ENCODE results near the gene KCNMA1.
"Not testable (repeated sequence)": the region's sequence is repeated elsewhere in the genome, so short reads cannot be mapped to it uniquely, and the experiment has no call there.

Gene KCNMA1

DNA sequence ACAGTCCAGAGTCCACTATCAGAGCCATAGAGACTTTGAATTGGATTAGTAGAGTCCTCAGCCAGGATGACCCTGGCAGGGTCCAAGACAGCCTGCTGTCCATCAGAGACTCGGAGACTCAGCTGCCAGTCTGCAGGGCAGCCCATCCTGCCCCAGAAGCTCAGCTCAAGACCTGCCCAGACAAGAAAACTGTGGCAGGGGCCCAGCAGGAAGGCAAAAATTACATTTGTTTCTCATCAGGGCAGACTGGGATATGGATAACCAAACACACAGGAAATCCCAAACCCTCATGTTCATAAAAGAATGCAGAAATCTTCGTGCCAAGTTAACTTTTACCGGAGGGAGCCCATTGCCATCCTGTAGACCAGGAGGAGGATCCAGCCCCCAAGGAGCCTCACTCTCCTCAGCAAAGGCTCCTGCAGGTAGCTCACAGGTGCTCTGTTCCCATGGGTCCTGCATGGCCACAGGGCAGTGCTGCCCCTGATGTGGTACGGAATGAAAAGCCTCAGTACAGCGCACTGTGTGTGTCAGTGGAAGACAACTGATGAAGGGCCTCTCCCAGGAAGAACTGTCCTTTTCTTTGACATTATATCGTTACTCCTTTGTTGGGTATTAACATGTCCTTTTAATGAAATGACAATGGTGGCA lies 222.2 kb downstream of the KCNMA1 start:
- DNase-seq (ENCODE audit: low spot score) = no peak

DNA sequence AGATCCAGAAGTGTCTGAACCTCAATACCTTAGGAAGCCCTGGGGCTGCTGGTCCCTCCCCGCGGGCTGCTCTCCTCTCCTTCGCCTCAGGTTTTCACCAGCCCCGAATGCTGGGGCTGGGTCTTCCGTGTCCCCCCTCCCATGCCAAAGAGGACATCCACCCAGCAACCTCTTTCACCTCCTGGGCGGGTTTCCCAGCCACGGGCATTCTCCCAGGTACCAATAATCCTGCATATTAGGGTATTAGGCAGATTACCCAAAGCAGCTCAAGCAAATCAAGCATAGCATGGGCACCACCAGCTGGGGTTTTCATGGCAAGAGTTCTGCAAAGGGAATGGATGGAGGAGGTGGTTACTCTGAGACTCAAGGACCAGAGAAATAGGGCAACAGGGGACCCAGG lies 224.4 kb downstream of the KCNMA1 start:
- DNase-seq (ENCODE audit: low spot score) = no peak

DNA sequence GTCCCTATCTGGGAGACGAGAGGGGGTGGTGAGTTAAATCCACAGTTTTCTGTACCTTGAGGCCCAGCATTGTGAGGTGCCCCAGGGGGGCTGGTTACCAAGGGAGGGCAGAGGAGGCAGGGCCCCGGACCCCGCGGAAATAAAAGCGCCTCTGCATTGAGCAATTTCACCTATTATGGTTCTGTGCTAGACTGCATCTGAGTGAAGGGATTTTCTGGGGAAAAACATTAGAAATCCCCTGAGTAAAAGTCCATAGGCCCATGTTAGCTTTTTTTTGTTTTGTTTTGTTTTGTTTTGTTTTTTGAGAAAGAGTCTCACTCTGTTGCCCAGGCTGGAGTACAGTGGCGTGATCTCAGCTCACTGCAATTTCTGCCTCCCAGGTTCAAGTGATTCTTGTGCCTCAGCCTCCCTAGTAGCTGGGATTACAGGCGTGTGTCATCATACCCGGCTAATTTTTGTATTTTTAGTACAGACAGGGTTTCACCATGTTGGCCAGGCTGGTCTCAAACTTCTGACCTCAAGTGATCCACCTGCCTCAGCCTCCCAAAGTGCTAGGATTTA lies 225.0 kb downstream of the KCNMA1 start:
- DNase-seq (ENCODE audit: low spot score) = not testable (repeated sequence)

DNA sequence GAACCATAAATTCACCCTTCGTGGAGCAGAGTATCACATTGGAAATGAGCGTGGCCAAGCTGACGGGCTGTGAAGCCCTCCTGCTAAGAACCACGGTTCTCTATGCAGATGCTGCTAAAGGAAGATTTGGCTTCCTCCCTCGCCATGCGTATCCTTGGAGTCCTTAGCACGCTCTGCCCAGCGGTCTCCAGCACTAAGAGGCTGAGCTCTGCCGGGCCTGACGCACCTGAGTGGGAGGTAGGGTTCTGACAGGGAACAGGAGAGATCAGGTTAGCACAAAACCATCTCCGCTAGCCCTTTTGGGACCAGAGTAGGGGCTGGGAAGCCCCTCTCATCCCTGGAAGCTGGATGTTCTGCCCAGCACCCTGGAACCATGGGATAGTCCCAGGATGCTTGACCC lies 225.8 kb downstream of the KCNMA1 start:
- no peak for DNase-seq (ENCODE audit: low spot score)

DNA sequence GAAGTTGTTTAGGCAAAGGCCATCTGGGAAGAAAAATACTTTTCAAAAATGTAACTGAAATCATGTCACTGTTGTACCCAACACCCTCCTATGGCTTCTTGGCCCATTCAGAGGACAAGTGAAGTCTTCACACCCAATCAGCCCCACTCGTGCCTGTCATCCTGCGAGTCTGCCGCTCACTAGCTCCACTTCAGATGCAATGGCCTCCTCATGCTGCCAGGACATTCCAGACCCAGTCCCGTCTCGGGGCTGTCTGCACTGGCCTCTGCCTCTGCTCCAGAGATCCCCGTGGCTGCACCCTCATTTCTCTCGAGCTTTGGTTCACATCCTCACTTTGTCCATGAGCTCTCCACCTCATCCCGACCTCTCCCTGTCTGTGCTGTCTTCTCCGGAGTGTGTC lies 227.1 kb downstream of the KCNMA1 start:
- DNase-seq (ENCODE audit: low spot score) = no peak

DNA sequence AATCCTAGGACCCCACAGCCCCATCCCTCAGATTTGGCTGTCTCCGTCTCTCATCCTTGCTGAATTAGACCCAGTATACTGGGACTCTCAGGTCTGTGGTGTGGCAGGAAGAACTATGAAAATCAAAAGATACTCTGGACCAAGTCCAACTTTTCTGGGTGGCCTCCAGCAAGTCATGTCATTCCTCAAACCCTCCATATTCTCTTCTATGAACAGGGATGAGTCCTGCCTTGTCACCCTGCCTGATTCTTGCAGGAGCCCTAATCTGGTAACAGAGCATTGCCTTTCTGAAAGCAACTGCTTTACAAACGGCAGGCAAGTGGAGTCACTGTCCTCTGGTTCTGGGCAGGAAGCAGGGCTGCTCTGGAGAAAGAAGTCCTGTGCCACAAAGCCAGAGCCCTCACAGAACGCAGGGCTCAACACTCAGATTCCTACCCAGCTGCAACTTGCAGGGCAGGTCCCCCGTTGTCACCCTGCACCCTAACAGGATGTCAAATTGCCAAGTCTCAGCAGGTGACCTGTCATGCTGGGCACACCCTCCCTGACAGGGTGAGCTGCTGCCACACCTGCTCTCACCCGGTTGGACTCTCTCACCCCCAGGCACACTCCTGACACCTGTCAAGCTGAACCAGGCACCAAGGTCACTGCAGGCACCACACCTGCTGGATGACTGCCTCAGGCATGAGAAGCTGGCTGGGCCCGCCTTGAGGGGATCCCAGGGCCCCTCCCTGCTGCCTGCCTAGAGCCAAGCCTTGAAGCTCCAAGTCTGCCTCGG lies 227.7 kb downstream of the KCNMA1 start:
- no peak for DNase-seq (ENCODE audit: low spot score)

DNA sequence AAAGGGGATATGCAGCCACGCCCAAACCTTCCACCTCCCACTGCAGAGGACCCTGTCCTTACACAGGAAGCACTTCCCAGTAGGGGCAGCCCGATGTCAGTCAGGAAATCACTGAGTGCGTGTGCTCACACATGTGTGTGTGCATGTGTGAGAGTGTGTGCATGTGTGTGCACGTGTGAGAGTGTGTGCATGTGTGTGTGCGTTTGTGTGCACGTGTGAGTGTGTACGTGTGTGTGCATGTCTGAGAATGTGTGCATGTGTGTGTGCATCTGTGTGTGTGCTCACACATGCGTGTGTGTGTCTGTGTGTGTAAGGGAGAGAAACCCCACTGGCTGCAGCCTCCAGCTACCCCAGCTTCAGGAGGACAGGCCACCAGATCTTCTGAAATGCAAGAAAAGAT lies 229.3 kb downstream of the KCNMA1 start:
- DNase-seq (ENCODE audit: low spot score) = no peak

DNA sequence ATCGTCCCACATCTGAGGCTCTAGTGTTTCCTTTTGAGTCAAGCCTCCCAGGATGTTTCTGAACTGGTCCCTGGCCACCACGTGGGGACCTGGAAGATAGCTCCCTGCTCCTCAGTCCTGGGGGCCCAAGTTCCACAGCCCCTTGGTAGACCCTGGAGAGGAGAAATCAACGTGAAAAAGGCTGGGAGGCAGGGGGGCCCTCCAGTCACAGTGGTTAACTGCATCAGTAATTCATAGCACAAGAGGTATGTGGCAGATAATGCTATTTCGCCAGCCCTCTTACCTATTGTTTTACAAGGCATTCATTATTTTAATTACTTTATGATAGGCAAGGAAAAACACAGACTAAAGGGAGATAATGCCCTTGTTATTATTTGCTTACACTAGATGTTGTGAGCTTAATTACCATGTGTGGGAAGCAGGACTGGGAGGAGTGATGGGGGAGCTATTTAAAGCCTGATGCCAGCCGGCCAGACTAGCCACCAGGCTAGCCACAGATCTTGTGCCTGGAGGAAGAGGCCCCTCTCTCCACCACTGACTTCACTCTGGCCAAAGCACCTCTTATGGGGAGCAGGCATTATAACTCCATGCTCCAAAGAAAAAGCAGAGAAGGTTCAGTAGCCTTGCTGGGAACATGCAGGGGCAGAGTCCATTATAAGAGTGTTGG lies 230.7 kb downstream of the KCNMA1 start:
- no peak for DNase-seq (ENCODE audit: low spot score)

DNA sequence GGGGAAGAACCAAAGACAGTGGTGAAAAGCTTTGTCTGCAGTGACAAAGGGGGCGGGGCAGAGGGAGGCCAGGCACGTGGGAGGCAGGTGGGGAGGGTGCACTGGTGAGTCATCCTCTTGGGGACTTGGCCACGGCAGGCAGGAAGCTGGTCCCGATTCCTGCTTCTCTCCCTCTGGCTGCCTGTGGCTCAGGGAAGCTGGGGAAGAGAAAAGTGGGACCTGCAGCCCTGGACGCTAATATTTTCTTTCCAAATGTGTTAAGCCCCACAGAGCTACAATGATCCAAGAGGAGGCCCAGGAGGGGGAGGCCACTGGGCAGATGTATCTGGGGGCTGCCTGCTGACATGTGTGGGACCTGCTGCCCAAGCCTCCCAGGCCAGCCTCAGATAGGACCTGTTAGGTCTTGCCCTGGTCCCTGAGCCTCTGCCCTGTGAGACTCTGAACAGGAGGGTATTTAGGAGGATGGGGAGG lies 231.8 kb downstream of the KCNMA1 start:
- DNase-seq (ENCODE audit: low spot score) = no peak

DNA sequence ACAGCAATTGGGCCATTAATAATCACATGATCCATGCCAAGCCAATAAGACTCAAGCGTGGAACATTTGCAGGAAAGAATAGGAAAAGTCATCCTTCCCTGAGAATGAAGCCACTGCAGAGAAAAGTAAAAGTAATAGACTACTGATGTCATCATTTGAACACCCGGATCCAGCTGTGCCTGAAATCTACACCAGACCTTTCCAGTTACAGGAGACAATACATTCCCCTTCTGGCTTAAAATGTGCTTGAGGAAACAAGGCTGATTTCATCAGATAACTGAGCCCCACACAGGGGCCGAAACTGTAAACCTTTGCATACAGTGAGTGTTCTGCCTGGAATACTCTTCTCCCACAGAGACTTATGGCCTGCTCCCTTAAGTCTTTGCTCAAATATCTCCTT lies 232.8 kb downstream of the KCNMA1 start:
- no peak for DNase-seq (ENCODE audit: low spot score)

DNA sequence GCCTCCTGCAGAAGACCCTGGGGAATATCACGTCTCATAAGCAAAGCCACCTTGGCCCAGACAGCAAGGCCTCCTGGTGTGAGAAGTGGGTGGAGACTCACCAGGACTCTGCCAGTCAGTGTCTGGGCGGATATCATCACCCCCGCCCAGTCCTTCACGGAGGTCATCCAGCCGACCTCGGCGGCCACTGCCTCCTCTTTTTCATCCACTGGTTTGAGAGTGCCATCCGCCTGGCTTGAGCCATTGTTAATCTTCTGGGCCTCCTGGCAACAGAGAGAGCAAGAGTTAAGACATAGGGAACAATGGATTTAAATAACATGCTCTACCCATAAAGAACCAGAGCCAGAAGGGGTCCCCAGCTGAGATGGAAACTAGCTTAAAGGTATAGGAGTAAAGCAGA lies 233.8 kb downstream of the KCNMA1 start:
- no peak for DNase-seq (ENCODE audit: low spot score)

DNA sequence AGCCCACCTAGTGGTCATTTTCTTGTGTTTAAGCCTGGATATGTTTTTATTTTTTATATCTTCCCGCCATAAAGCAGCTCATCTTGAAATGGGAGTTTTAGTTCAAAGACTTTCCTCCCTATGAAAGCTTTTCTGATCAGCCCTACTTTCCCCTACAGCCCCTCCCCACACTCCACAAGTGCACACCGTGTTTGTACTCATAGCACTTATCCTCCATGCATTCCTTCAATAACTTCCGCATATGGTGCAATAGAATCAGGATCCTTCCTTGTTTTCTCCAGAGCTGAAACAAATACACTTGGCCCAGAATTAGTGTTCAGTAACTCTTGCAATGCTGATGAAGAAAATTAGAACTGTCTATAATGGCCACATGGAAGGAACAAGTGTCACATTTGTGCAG lies 235.9 kb downstream of the KCNMA1 start:
- DNase-seq (ENCODE audit: low spot score) = no peak

DNA sequence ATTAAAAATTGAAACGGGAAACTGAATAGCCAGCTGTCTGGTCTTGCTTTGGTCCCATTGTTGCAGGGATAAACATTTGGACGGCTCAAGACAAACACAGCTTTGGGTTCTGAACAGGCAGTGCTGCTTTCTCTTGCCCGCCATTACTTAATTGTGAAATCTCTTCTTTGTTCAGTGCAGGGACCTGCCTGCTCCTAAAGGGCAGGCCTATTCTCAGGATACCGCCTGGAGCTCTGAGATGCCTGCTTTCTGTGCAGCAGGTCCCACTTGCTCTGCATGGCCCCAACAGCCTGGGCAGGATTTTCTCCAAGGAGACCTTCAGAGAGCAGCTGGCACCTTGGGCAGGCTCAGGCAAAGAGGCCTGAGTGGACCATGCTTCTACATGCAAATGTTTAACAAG lies 237.6 kb downstream of the KCNMA1 start:
- DNase-seq (ENCODE audit: low spot score) = no peak

DNA sequence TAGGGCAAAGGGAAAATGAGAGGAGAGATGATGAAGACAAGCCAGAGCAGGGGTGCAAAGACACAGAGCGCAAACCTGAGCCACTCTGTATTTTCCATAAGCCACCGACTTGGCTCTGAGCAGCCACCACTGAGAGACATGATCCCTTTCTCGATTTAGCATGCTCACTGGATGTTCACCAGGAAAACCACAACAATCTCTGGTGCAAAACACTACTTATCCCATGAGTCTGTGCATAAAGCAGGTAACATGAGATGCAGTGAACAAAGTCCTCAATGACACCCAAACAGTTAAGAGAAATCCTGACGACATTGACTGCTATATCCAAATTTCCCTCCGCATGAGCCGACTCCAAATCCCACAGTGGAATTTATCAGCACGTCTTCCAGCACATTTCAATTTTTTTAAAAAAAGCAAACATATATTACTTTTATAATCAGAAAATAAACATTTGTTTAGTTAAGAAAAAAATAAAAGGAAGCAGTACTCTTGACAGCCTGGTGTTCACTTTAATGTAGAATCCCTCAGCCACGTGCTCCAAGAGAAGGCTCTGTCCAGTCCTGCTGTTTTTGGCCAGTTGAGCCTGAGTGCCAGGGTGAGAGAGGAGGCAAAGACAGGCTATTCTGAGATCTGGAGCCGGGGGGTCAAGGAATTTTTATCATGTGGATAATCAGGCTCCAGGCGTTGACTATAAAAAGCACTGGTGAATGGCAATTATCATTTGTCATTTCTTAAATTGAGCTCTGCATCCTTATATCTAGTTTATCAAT lies 238.4 kb downstream of the KCNMA1 start:
- no peak for DNase-seq (ENCODE audit: low spot score)

DNA sequence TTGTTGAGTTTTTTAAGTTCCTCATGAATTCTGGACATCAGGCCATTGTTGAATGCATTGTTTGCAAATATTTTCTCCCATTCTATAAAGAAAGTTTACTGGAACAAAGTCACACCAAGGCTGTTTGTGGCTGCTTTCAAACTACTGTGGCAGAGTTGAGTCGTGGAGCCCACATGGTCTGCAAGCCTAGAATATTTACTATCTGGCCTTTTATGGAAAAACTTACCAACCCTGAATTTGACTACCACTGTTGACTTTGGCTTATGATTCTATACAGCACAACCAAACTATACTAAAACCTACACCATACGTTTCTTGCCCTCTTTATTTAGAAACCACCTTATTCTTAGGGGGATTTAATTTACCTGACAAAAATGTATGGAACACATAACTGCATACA lies 239.1 kb downstream of the KCNMA1 start:
- no peak for DNase-seq (ENCODE audit: low spot score)

DNA sequence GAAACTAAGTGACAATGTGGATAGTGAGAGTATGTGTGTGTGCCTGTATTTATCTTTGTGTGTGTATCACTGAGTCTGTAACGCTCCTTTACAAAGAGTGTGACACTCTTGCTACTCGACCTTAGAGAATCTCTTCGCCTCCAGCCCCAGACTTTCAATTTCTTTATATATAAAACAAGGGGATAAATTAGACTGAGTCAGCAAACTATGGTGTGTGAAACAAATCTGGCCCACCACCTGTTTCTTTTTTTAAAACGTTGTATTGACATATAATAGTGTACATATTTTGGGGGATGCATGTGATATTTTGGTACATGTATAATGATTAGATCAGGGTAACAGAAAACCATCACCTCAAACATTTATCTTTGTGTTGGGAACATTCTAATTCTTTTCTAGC lies 240.5 kb downstream of the KCNMA1 start:
- no peak for DNase-seq (ENCODE audit: low spot score)

DNA sequence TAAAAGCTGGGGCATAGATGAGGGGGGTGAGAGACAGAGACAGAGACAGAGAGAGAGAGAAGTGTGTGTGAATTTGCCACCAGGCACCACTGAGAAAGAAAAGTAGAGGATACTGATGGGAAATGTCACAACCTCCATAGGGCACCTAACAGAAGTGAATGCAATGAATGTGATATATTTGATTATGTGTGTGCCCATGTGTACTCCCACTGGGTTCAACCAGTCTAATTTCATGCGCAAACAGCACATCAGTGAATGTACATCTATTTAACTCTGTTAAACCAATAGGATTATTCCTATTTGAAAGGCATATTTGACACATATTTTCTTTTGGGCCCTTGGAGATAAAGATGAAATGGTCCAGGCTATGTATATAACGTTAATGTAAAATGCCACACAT lies 241.3 kb downstream of the KCNMA1 start:
- no peak for DNase-seq (ENCODE audit: low spot score)

DNA sequence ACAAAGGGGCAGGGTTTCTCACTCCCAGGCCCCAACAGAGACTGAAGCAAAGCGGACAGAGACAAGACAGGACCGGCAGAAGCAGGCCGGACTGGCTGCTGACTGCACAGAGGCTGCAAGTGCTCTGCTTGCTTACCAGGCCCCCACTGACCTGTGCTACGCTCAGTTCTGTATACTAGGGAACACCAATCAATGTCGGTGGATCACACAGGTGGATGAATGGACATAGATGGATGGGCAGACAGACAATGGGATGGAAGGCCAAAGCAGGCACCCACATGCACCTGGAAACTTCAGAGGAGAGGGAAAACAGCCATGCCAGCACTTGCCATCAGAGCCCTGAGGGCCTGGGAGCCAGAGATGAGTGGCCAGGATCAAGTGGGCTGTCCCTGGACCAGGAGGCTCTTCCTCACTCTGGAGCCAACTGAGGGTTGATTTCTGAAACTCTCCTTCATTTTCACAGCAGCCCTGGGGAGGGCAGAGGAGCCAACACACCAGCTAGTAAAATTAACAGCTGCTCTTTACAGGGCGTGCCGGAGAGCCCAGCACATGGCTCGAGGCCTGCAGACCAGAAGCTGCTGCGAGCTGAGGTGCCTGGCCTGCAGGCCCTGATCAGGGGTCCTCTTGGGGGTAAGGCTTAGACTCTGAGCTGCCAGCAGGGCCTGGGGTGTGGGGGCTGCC lies 243.6 kb downstream of the KCNMA1 start:
- DNase-seq (ENCODE audit: low spot score) = no peak

DNA sequence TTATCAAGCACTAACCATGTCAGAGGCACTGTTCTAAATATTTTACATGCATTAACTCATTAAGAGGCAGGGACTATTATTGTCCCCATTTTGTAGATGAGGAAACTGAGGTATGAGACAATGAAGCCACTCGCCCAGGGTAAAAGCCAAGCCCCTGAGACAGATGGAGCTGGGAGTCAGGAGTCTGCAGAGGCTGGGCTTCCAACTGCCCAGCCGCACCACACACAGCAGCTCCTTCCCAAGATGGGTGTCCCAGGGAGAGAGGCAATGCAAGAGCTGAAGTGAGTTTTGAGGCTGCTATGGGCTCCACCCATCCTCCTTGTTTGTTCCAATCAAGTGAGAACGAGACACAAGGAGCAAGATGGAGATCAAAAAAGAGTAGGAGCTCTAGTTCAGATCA lies 244.2 kb downstream of the KCNMA1 start:
- no peak for DNase-seq (ENCODE audit: low spot score)

DNA sequence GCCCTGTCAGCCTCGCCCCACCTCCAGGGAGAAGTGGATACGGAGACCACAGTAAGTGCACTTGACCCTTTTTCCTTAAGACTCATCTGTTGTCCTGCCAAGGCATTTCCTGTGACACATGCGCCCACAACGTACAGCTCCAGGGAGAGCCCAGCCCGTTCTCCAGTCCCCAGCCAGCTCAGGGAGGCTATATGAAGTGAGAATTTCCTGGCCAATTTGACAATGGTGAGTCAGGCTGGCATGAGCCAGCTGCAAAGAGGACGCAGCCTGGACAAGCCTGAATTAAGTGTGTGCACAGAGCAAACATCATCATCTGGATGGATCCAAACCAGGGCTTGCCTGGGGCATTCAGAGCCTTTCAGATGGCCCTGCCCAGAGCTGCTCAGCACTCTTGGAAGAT lies 244.8 kb downstream of the KCNMA1 start:
- no peak for DNase-seq (ENCODE audit: low spot score)

DNA sequence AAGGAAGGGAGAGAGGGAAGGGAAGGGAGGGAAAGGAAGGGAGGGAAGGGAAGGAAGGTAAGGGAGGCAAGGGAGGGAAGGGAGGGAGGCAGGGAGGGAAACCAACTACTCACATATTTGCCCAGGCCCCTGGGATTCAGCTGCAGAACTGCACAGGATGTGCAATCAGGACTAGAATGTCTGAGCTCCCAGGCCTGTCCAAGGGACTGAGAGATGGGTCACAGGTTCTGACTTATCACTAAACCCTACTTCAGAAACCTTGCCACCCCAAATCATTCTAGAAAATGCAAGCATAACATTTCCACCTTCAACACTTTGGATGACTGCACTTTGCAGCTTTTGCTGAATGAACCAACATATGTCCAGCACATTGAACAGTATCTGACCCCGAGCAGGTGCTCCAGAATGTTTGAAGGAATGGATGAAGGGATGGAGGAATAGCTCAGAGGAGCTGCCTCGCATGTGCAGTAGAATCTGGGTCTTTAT lies 245.3 kb downstream of the KCNMA1 start:
- no peak for DNase-seq (ENCODE audit: low spot score)

Measured in hematopoietic multipotent progenitor cell treated with erythropoietin and hydrocortisone succinate and interleukin-3 and kit ligand, for 15 days (in vitro differentiated cells).